SU-DHL-6 (cell line): Measurements from ENCODE around the gene ATP2B1.
"Not testable (repeated sequence)": the region's sequence is repeated elsewhere in the genome, so short reads cannot be mapped to it uniquely, and the experiment has no call there.

Source experiments
- H2AFZ ChIP-seq: fragments of 200-600 bp; sonication (generic); 2 replicates; pipeline ENCODE4 v1.6.1; 2014; ENCODE audit warnings: low read depth, mild to moderate bottlenecking, moderate library complexity, mixed read lengths, antibody characterized with exemption, low read length; ENCODE audit not compliant: severe bottlenecking
- H3F3A ChIP-seq: fragments of 200-600 bp; shearing (Covaris generic); 2 replicates; pipeline ENCODE4 v1.6.0; 2016; ENCODE audit warnings: antibody characterized with exemption, mild to moderate bottlenecking; ENCODE audit not compliant: insufficient read depth
- H3K27ac ChIP-seq: fragments of 200-600 bp; sonication (generic); 2 replicates; pipeline ENCODE4 v1.5.1; 2016; ENCODE audit warnings: low read depth, mild to moderate bottlenecking, low read length, moderate library complexity, mixed read lengths
- H3K27me3 ChIP-seq: fragments of 200-600 bp; sonication (generic), shearing (Covaris generic); 2 replicates; pipeline ENCODE4 v1.6.0; 2014; ENCODE audit warnings: mild to moderate bottlenecking, low read length
- H3K36me3 ChIP-seq: fragments of 200-600 bp; sonication (generic); 2 replicates; pipeline ENCODE4 v1.6.1; 2014; ENCODE audit warnings: mild to moderate bottlenecking, low read length, mixed read lengths
- H3K4me2 ChIP-seq: fragments of 300-600, 200-600 bp; shearing (Covaris generic), sonication (generic); 2 replicates; pipeline ENCODE4 v1.6.0; 2014; ENCODE audit warnings: low read length, low read depth, mild to moderate bottlenecking; ENCODE audit not compliant: poor library complexity, severe bottlenecking
- H3K4me3 ChIP-seq: fragments of 200-600 bp; sonication (generic); 2 replicates; pipeline ENCODE4 v1.5.1; 2014; ENCODE audit warnings: antibody characterized with exemption, low read length, mild to moderate bottlenecking, mixed read lengths; ENCODE audit not compliant: insufficient read depth, poor library complexity, severe bottlenecking
- H3K79me2 ChIP-seq: fragments of 200-600 bp; sonication (generic); 2 replicates; pipeline ENCODE4 v1.6.1; 2014; ENCODE audit warnings: mild to moderate bottlenecking, low read length, moderate library complexity; ENCODE audit not compliant: insufficient read depth
- H3K9ac ChIP-seq: fragments of 200-600 bp; sonication (generic); 2 replicates; pipeline ENCODE4 v1.7.0; 2014; ENCODE audit warnings: mild to moderate bottlenecking, low read length
- H3K9me2 ChIP-seq: fragments of 200-600 bp; sonication (generic); replicated peaks from 2 replicates; pipeline ENCODE4 v1.6.1; 2014; ENCODE audit warnings: low read length; ENCODE audit not compliant: insufficient read depth
- H3K9me3 ChIP-seq: fragments of 200-600 bp; sonication (generic); 2 replicates; pipeline ENCODE4 v1.6.1; 2014; ENCODE audit warnings: low read length, mixed read lengths; ENCODE audit not compliant: insufficient read depth
- H4K20me1 ChIP-seq: fragments of 200-600 bp; sonication (generic); 2 replicates; pipeline ENCODE4 v1.6.1; 2014; ENCODE audit warnings: low read depth, mild to moderate bottlenecking, antibody characterized with exemption, low read length, moderate library complexity, mixed read lengths
- CTCF ChIP-seq: fragments of 200-600 bp; sonication (generic); IDR thresholded peaks from one replicate; pipeline ENCODE4 v1.5.1; 2017; ENCODE audit warnings: antibody characterized with exemption, mild to moderate bottlenecking, low read length, moderate library complexity; ENCODE audit not compliant: insufficient read depth, poor library complexity, severe bottlenecking
- EZH2phosphoT487 ChIP-seq: fragments of 200-600 bp; sonication (generic), shearing (Covaris generic); conservative IDR thresholded peaks from 2 replicates; pipeline ENCODE4 v1.6.1; 2018; ENCODE audit warnings: mild to moderate bottlenecking, antibody characterized with exemption, low read length, moderate library complexity, mixed read lengths

ATP2B1 gene

GRCh38 chr12:89701606-89702206 lies 6.9 kb downstream of the ATP2B1 start:
- H3K79me2 ChIP-seq: peaks cover 100% of the 10 kb centered on the region
- H4K20me1 ChIP-seq: peaks cover 78% of the 10 kb centered on the region
- H3F3A ChIP-seq: peaks cover 13% of the 10 kb centered on the region; the same call in 1 of the 2 replicates
- H3K27me3 ChIP-seq: no peaks in the 10 kb centered on the region
- H3K9ac ChIP-seq: no peak overlapping the region
- no peaks in the 10 kb centered on the region for H3K9me2 ChIP-seq
- TF ChIP-seq EZH2phosphoT487: no peak
- TF ChIP-seq CTCF: peak; percentile 18
- no peaks in the 10 kb centered on the region; the same call in 1 of the 2 replicates for H3K36me3 ChIP-seq
- H2AFZ ChIP-seq: no peak overlapping the region
- no peak overlapping the region for H3K4me3 ChIP-seq
- no peak overlapping the region for H3K4me2 ChIP-seq
- H3K27ac ChIP-seq: no peak overlapping the region
- H3K9me3 ChIP-seq: no peaks in the 10 kb centered on the region

GRCh38 chr12:89700191-89700810 lies 8.3 kb downstream of the ATP2B1 start:
- TF ChIP-seq EZH2phosphoT487: no peak
- no peak for TF ChIP-seq CTCF
- no peak overlapping the region for H3K4me2 ChIP-seq

GRCh38 chr12:89698607-89699006 lies 10.0 kb downstream of the ATP2B1 start:
- TF ChIP-seq EZH2phosphoT487 (no peak), CTCF (no peak)
- H3K4me2 ChIP-seq: no peak overlapping the region

More at GRCh38 chr12:89700191-89700810, 8.3 kb downstream of the ATP2B1 start:
- Histone ChIP-seq H3K9me3 (no peaks in the 10 kb centered on the region), H3K9me2 (no peaks in the 10 kb centered on the region), H3F3A (peaks cover 13% of the 10 kb centered on the region; the same call in 1 of the 2 replicates), H3K27me3 (no peaks in the 10 kb centered on the region), H4K20me1 (peaks cover 78% of the 10 kb centered on the region), H3K4me3 (no peak overlapping the region), H3K27ac (no peak overlapping the region), H3K36me3 (no peaks in the 10 kb centered on the region; the same call in 1 of the 2 replicates), H2AFZ (no peak overlapping the region), H3K79me2 (peaks cover 100% of the 10 kb centered on the region), H3K9ac (no peak overlapping the region)

GRCh38 chr12:89697728-89698127 lies 10.9 kb downstream of the ATP2B1 start:
- not testable (repeated sequence) for H3K9me3 ChIP-seq, H3K4me3 ChIP-seq, H3K27ac ChIP-seq, H3K27me3 ChIP-seq, H3K9me2 ChIP-seq, H2AFZ ChIP-seq, H3K36me3 ChIP-seq, H3K9ac ChIP-seq, H3K4me2 ChIP-seq
- Histone ChIP-seq H3F3A (peaks cover 13% of the 10 kb centered on the region; the same call in 1 of the 2 replicates), H3K79me2 (peaks cover 100% of the 10 kb centered on the region), H4K20me1 (peaks cover 72% of the 10 kb centered on the region)

More at GRCh38 chr12:89698607-89699006, 10.0 kb downstream of the ATP2B1 start:
- H3K79me2 ChIP-seq: peaks cover 100% of the 10 kb centered on the region
- no peak overlapping the region for H3K9ac ChIP-seq
- no peak overlapping the region for H2AFZ ChIP-seq
- no peaks in the 10 kb centered on the region for H3K36me3 ChIP-seq
- no peaks in the 10 kb centered on the region for H3K27me3 ChIP-seq
- no peak overlapping the region for H3K4me3 ChIP-seq
- H3F3A ChIP-seq: peaks cover 13% of the 10 kb centered on the region; the same call in 1 of the 2 replicates
- H3K27ac ChIP-seq: no peak overlapping the region
- H3K9me3 ChIP-seq: no peaks in the 10 kb centered on the region
- H3K9me2 ChIP-seq: no peaks in the 10 kb centered on the region
- H4K20me1 ChIP-seq: peaks cover 74% of the 10 kb centered on the region
